NCI-H2029 (cell line): ENCODE results near the gene SMARCAD1.
"Not testable (repeated sequence)": the region's sequence is repeated elsewhere in the genome, so short reads cannot be mapped to it uniquely, and the experiment has no call there.

ENCODE experiments used
- DNase-seq: peaks from one replicate; lab custom pipeline; 2025; lab: John Stamatoyannopoulos, UW

SMARCAD1 gene

DNA sequence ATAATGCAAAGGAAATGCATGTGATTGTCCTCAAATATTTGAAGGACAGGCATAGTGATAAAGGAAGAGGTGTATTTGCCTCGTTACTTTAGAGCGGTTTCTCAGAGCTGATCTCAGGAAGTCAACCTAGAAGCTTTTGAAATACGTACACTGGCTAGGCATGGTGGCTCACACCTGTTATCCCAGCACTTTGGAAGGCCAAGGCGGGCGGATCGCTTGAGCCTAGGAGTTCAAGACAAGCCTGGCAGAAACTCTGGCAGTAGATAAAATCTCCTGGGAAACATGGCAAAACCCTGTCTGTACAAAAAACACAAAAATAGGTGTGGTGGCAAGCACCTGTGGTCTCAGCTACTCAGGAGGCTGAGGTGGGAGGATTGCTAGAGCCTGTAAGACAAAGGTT is 24.9 kb downstream of the SMARCAD1 start:
- DNase-seq, result no peak

DNA sequence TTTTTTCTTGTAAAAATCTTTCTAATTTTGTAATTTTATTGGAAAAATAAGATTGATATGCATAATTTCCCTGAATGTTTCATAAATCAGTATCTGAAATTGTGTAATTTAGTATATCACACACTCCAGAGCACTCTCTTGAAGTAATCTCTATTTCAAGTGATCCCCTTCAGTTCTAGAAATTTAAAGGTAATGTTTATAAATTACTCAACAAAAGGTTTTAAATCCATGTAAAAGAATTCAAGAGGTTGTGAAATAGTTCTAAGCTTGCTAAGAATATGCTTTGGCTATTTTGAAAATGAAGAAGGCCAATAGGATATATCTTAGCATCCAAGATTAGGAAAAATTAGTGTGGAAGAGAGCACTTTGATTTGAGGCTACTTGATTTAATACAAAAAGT is 28.2 kb downstream of the SMARCAD1 start:
- no peak for DNase-seq

DNA sequence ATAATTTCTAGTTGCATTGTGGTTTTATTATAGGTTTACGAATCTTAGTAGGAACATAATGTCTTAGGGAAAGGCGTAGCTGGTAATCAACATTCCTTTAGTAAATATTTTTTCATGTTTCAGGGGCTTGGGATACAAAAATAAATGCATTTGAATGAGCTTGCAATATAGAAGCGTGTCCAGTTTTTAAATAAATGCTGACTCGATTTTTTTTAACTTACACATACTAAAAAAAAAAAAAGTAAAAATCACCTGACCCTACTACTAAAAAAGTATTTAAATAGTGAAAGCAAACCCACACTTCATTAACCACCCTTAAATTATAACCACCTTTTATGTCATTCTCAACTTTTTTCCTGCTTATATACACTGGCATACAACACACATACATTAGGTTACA is 29.6 kb downstream of the SMARCAD1 start:
- DNase-seq, result no peak

DNA sequence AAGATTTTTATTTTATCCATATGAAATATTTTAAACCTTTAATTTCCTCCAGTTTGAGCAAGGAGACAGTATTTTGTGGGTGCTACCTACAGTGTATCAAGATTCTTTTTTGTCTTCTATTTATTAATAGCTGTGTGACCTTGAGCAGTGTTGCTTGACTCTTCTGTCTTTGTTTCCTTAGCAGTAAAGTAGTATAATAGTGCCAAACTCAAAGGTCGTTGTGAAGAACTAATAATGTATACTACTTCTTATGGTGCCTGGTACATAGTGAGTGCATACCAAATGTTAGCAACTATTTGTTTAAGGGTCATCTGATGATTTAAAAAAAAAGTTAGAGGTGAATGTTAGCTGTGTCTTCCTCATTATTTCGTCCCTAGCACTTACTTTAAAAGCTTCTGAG is 30.5 kb downstream of the SMARCAD1 start:
- no peak for DNase-seq

DNA sequence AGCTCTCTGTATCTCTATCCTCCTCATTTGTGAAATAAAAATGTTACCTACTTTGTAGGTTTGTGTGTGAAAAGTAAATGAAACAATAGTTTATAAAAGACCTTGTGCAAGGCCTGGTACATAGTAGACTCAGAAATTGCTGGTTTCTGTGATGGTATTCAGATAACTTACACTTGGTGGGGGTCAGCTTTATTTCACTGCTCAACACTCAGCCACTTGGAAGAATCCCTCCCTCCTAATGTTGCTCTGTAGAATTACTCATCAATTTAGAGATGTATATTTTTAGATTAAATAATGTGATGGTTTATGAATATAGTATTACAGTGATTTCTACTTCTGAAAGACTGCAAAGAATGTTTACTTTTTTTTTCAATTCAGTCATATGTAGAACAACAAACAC is 32.7 kb downstream of the SMARCAD1 start:
- DNase-seq, result no peak

DNA sequence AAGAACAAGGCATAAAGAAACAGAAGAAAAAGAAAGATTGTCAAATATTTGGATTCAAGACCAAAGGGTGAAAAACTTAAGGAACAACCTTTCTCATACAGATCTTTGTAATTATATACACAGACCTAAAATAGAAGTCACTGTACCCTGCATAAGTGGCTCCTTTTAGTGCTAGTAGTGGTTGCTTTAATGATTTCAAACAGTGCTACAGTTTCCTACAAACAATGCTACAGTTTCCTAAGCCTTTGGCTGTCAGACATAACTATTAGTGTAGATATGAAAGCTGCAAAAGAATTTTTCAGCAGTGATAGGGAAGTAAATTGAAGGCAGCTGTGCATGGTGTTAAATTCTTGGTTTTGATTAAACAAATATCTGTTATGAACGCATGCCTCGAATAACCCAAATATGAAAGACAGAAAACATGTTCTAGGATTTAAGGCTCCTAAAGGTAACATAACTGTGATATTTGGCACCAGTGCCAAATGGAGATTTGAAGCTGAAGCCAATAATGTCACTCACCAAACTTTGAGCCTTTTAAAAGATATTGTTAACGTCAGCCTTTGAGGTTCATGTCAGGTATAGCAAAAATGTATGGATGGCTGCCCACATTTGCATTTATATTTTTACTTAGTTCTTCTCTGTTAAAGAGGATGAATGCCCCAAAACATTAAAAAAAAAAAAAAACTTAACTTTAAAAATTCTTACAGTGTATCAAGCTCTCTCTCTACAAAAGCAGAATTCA is 36.6 kb downstream of the SMARCAD1 start:
- no peak for DNase-seq

DNA sequence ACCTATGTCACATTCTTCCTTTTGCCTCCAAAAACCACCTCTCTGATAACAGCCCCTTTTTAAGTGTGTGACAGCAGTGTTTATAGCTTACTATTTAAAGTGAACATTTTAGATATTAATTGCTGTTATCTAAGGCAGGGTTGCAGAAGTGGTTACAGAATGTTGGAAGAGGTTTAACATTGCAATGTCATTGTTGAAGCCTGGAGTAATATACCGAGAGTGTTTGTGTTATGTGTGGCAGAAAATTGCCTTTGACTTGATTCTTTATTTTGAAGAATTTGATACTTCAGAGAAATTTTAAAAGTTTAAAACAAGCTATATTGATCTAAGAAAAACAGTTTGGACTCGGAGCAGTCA is 37.1 kb downstream of the SMARCAD1 start:
- DNase-seq, result no peak

DNA sequence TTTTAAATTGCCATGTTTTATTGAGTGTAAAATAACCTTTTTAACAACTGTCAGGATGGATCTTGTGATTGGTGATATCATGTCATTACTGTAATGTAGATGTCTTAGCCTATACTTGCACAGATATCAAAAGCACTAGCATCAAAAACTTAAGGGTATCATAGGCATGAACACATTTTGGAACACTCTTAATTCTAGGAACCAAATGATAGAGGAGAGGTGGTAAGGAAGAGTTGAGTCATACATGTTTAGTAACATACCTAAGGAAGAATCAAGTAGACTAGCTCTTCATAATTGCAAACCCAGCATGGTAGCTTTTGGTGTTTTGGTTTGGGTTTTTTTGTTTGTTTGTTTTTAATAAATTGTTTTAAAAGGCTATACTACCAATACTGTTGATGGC is 43.4 kb downstream of the SMARCAD1 start:
- no peak for DNase-seq

DNA sequence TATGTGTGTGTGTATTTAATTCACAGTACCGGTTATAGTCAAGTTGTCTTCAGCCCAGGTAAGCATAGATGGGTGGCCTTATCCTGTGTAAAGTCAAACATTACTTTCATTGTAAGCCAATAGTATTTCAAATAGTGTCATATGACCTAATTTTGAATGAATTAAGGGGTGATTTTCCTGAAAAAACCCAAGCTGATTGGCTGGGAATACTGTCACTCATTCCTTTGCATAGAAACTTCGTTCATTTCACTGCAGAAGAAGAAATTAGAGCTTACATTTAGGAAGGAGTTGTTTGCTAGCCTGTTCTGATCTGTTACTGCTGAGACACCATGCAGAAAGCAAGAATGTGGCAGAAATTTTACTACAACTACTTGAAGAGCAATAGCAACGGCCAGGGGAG is 45.4 kb downstream of the SMARCAD1 start:
- no peak for DNase-seq

DNA sequence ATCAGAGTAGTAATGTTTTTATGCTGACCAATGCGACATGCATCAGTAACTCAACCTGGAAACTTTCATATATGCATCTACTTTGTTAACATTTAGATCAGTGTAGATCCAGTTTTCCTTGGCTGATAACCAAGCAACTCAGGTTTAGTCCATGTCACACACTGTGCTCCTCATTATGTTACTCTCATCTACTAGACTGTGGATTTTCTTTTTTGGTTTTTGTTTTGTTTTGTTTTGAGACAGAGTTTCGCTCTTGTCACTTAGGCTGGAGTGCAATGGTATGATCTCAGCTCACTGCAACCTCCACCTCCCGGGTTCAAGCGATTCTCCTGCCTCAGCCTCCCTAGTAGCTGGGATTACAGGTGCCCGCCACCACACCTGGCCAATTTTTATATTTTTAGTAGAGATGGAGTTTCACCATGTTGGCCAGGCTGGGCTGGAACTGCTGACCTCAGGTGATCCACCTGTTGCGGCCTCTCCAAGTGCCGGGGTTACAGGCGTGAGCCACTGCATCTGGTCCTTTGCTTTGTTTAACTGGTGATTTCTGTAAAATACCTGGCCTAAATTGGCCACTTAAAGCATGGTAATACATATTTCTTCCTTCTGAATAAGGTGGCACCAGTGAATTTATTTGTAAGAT is 48.6 kb downstream of the SMARCAD1 start:
- no peak for DNase-seq

DNA sequence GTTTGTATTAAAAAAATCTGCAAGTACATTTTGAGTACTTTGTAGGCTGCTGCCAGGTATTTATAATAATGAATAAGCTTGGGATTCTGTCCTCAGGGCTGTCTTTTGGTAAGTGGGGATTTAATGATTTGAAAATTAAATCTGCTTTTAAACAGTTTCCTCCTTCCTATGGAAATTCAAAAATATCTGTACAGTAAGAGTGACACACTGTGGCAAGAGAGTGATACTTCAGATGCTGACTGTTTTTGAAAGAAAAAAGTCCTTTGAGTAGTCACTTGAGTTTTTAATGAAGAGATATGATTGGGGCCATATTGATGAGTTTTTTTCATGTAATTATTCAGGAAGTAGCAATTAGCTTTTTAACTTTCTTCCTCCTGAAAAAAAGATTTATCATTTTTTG is 49.2 kb downstream of the SMARCAD1 start:
- DNase-seq, result no peak

DNA sequence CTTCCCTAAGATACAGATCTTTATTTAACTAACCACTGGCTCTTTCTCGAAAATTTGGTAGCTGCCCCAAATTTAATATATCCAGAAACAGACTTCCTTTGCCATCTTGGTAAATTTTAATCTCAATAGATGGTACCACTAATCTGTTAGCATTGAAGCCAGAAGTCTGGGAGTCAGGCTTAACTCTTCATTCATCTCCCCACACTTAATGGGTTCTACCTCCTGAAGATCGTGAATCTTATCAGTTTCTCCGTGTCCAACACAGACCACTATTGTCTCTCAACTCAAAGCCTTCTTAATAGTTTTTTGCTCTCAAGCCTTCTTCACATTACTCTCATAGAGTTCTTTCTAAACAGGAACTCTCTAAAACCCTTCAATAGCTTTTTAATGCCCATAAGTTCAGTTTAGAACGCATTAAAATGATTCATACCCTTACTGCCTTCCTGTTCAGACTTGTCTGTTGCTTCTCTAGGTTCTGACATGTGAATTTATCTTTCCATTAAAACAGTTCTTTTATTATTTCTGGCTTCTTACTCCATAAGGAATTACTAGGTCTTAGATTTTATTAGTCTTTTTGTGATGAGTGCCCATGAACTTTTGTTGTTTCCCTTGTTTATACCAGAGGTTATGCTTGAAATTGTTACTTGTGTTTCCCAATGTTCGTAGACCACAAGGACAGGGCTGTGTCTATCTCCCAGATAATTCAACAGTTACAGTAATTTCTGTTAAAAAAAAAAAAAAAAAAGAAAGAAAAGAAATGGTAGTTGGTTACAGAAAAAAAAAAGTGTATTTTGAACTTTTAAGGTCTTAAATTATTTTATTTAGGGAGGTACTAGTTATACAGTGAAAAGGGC is 54.7 kb downstream of the SMARCAD1 start:
- DNase-seq, result no peak

DNA sequence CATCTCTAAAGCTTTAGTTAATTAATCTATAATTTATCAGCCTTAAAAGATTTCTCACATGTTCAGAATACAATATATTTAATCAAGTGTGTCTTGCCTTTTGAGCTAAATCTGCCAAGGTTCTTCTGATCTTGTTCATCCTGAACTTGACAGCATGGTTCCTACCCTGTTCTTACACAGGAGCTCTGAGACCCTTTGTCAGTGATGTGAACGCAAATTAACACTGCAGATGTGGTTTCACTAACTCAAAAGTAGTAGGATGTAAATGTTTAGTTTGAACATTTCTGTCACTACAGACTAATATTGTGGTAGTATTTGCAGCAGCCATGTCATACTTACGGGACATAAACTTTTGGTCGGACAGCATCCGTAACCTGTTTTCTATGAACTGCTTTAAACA is 59.4 kb downstream of the SMARCAD1 start:
- DNase-seq, result no peak

DNA sequence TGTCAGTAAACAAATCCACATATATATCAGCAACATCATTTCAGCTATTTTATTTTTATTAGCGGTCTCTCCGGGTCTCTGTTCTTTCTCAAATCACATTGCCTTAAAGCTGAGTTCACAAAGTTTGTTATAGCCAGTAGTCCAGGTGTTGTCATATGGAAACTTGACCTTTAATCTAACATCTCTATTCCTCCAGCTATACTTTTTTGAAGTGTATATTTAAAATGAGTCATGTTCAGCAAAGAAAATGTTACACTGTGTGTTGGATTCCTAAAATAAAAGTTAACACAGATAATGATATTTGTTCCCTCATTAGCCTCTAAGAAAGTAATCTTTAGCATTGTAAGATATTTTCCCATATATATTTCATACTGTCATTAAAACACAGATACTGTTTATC is 63.6 kb downstream of the SMARCAD1 start:
- DNase-seq, result no peak

DNA sequence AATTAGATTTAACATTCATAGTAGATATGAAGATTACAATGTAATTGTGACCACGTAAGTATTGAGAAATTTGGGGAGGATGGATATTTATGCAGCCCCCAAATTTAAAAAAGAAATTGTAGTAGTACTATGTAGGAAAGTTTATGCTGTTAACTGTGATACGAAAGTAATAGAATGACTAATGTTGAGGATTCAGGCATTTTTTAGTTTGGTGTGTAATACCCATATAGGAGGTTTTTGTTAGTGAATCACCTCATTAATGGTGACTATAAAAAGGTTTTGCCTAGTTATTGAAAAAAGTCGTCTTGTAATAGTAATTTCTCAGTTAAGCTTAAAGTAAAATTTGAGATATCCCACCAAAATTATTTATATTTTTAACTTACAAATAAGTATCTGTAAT is 67.2 kb downstream of the SMARCAD1 start:
- DNase-seq, result no peak

DNA sequence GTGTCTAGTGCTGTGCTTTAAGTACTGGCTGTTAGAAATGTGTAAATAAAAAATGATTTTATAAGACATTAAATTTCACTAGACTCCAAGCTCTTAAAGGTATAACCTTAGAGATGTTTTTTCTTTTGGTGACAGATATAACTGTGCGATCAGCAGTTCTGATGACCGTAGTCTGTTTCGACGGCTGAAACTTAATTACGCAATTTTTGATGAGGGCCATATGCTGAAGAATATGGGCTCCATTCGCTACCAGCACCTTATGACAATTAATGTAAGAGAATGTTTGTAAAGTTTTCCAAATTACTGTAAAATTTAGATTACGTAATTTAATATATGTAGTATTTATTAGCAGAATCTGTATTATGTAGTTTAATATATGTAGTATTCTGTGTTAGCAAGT is 68.5 kb downstream of the SMARCAD1 start:
- no peak for DNase-seq

DNA sequence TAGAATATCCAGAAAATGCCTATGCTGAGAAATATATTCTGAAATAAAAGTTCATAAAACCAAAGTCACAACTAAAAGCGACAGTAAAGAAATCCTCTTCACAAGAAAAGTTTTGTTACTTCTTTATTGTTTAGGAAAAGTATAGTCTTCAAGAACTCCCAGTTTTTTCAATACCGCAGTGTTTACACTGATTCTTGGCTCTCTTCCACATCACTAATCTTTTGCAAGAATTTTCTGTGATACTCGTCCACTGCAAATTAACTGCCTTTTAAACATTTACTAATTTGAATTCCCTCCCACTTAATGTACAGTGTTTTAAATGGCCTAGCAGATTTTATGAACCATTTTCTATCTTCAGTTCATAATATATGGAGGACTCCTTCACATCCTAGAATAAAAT is 69.9 kb downstream of the SMARCAD1 start:
- DNase-seq, result no peak

DNA sequence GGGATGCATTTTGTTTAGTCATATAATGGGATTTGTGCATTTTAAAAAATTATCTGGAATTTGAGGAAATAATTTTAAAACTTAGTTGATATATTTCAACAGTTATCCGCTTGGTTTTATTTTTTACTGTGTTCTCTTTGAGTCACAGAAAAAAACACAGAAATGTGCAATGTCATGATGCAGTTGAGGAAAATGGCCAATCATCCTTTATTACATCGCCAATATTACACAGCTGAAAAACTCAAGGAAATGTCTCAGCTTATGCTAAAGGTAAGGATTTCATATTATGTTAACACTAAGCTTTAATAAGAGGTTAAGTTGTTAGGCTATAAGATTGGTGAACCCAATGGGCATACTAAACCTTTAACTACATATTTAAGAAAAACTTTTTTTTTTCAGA is 71.1 kb downstream of the SMARCAD1 start:
- no peak for DNase-seq

DNA sequence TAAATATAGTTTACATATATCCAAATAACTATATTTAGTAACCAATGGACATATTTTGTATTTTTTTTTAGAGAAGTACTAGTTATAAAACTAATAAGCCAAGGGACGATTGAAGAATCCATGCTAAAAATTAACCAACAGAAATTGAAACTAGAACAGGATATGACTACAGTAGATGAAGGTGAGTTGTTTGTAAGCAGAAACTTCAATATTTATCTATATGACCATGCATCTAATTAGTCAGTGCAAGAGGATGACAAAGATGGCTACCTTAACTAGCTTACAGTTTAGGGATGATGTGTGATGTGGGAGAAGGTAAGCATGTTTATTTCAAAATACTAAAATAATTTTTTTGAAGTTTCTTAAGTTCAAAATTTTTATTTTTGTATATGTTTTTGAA is 77.2 kb downstream of the SMARCAD1 start:
- no peak for DNase-seq

DNA sequence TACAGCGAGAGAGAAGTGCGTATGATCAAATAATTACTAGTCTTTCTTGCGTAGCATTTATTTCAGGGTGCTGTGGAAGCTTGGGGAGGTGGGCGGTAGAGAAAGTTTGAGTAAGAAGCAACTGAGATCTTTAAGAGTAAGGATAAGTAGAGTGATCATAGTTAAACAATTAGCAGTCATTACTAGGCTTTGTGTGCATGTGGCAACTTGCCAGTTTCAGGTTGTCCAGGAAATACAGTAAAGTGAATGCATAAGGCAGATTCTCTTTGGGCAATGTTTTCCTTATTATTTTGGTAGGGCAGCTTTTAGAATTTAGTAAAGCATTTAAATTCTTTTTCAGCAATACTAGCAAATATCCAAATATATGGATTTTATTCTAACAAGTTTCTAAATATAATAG is 78.0 kb downstream of the SMARCAD1 start:
- no peak for DNase-seq

DNA sequence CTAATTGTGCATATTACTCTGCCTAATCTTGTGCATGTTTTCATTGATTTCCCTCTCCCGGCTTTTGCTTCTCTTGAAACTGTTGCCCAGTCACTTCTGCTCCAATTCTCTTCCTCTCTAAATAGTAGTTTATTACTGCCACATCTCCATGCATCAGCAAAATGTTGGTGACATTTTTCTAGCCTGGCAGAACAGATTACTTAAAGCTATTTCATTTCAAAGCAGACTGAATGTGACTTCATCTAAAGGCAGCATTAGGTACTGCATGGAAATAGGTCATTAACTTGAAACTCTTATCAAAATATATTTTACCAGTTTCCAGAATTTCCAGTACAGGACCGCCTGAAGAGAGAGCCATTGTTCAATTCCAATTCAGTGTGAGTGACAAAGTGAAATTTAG is 82.6 kb downstream of the SMARCAD1 start:
- no peak for DNase-seq

DNA sequence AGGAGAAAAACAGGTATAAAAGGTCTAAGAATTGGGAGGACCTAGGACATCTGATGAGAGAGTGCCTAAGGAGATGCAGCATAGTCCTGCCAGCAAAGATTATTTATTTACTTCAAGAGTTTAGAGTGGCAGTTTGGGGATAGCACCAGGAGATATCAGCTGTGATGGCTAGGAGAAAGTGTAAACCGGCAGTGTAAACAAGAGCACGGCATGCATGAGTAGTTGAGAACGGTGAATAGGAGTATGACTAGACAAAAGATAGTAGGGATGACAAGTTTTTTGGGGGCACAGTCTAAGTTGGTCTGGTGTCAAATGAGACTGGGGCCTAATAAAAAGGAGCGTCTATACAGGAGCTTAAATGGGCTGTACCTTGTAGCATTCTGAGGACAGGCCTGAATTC is 86.3 kb downstream of the SMARCAD1 start:
- not testable (repeated sequence) for DNase-seq

DNA sequence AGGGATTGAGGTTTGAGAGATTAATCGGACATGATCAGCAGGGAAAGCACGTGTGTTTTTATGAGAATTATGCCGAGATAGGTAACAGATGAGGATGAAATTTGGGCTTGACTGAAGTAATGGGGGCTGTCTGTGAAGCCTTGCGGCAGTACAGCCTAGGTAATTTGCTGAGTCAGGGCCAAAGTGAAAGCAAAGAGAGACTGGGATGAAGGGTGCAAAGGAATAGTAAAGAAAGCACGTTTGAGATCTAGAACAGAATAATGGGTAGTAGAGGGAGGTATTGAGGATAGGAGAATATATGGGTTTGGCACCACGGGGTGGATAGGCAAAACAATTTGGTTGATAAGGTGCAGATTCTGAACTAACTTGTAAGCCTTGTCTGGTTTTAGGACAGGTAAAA is 87.8 kb downstream of the SMARCAD1 start:
- not testable (repeated sequence) for DNase-seq
